Measurements from ENCODE around the gene ARID3A. TPM values are rescaled to one million over a fixed set of nuclear protein-coding genes. Genes with fewer than 3 reads are reported as not detected.

Gene ARID3A
- total and polyA plus RNA-seq, 2 of the 13 experiments (the other 11 are each of a cell fraction or from before 2014, with no cell fraction given), result 71.3 to 77.9 TPM

DNA sequence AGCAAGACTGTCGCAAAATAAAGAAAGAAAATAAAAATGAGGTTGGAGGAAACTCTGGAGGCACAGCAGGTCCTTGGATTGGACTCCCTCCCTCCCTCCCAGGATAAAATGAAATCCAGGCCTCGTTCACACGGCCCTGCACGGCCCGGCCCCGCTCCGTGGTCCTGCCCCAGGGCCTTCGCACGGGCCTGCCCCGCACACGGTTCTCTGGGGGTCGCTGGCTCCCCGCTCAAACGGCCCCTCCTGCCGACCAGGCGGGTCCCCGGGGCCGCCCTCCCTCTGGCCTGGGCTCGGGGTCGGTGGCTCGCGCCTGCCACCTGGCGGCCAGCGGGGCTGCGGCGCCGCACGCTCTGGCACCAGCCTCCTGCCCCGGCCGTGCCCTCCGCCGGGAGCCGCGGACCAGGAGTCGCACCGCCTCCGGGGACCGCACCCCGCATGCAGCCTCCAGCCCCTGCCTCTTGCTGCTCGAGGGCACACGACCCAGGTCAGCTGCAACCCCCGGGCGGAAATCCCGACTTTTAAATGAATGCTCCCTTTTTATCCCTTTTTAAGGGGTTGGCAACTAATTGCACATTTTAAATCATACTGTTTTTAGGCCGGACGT is 56.8 kb downstream of the ARID3A start (continued):
- TF ChIP-seq ZNF441 (CRISPR knock-in tag; IDR thresholded peaks at IDR 0.05; ENCODE audit: borderline replicate concordance) (no peak), FOSL1 (CRISPR knock-in tag; IDR thresholded peaks at IDR 0.05; ENCODE audit: borderline replicate concordance) (no peak), GFI1 (CRISPR knock-in tag; IDR thresholded peaks at IDR 0.05; ENCODE audit: borderline replicate concordance) (peak; percentile 29; the same call in 1 of the 2 replicates), SP2 (CRISPR knock-in tag; IDR thresholded peaks at IDR 0.05) (no peak), ZNF383 (CRISPR knock-in tag; IDR thresholded peaks at IDR 0.05; ENCODE audit: borderline replicate concordance) (no peak), GATAD1 (CRISPR knock-in tag; IDR thresholded peaks at IDR 0.05) (0 out of 2 replicates have a peak, but pooled peaks have one; percentile 17), NFIC (IDR thresholded peaks at IDR 0.05; ENCODE audit: low read length) (no peak), MED13 (CRISPR knock-in tag; IDR thresholded peaks at IDR 0.05) (no peak), ZFP41 (CRISPR knock-in tag; IDR thresholded peaks at IDR 0.05; ENCODE audit: borderline replicate concordance) (no peak), NR1H2 (CRISPR knock-in tag; IDR thresholded peaks at IDR 0.05; ENCODE audit: borderline replicate concordance, low read depth) (no peak), ELF3 (CRISPR knock-in tag; IDR thresholded peaks at IDR 0.05) (peak; percentile 60), ZNF496 (CRISPR knock-in tag; IDR thresholded peaks at IDR 0.05; ENCODE audit: insufficient replicate concordance) (no peak), MAFF (IDR thresholded peaks at IDR 0.05; ENCODE audit: low read depth, low read length) (no peak), SRSF1 (optimal IDR thresholded peaks at IDR 0.05; ENCODE audit: low read depth, low read length) (peak; percentile 1), ZNF501 (CRISPR knock-in tag; IDR thresholded peaks at IDR 0.05) (no peak), ZNF747 (CRISPR knock-in tag; IDR thresholded peaks at IDR 0.05; ENCODE audit: borderline replicate concordance) (no peak)
- TF ChIP-seq, protein P1, sequence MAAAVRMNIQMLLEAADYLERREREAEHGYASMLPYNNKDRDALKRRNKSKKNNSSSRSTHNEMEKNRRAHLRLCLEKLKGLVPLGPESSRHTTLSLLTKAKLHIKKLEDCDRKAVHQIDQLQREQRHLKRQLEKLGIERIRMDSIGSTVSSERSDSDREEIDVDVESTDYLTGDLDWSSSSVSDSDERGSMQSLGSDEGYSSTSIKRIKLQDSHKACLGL (CRISPR knock-in tag; IDR thresholded peaks at IDR 0.05), result peak; percentile 49; the same call in 1 of the 2 replicates
- TF ChIP-seq, protein P2, sequence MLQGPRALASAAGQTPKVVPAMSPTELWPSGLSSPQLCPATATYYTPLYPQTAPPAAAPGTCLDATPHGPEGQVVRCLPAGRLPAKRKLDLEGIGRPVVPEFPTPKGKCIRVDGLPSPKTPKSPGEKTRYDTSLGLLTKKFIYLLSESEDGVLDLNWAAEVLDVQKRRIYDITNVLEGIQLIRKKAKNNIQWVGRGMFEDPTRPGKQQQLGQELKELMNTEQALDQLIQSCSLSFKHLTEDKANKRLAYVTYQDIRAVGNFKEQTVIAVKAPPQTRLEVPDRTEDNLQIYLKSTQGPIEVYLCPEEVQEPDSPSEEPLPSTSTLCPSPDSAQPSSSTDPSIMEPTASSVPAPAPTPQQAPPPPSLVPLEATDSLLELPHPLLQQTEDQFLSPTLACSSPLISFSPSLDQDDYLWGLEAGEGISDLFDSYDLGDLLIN (CRISPR knock-in tag; IDR thresholded peaks at IDR 0.05; ENCODE audit: borderline replicate concordance), result no peak
- TF ChIP-seq, protein P3, sequence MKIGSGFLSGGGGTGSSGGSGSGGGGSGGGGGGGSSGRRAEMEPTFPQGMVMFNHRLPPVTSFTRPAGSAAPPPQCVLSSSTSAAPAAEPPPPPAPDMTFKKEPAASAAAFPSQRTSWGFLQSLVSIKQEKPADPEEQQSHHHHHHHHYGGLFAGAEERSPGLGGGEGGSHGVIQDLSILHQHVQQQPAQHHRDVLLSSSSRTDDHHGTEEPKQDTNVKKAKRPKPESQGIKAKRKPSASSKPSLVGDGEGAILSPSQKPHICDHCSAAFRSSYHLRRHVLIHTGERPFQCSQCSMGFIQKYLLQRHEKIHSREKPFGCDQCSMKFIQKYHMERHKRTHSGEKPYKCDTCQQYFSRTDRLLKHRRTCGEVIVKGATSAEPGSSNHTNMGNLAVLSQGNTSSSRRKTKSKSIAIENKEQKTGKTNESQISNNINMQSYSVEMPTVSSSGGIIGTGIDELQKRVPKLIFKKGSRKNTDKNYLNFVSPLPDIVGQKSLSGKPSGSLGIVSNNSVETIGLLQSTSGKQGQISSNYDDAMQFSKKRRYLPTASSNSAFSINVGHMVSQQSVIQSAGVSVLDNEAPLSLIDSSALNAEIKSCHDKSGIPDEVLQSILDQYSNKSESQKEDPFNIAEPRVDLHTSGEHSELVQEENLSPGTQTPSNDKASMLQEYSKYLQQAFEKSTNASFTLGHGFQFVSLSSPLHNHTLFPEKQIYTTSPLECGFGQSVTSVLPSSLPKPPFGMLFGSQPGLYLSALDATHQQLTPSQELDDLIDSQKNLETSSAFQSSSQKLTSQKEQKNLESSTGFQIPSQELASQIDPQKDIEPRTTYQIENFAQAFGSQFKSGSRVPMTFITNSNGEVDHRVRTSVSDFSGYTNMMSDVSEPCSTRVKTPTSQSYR (CRISPR knock-in tag; IDR thresholded peaks at IDR 0.05; ENCODE audit: borderline replicate concordance), result no peak
- TF ChIP-seq, protein P4, sequence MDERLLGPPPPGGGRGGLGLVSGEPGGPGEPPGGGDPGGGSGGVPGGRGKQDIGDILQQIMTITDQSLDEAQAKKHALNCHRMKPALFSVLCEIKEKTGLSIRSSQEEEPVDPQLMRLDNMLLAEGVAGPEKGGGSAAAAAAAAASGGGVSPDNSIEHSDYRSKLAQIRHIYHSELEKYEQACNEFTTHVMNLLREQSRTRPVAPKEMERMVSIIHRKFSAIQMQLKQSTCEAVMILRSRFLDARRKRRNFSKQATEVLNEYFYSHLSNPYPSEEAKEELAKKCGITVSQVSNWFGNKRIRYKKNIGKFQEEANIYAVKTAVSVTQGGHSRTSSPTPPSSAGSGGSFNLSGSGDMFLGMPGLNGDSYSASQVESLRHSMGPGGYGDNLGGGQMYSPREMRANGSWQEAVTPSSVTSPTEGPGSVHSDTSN (CRISPR knock-in tag; IDR thresholded peaks at IDR 0.05), result no peak
- TF ChIP-seq, protein P5, sequence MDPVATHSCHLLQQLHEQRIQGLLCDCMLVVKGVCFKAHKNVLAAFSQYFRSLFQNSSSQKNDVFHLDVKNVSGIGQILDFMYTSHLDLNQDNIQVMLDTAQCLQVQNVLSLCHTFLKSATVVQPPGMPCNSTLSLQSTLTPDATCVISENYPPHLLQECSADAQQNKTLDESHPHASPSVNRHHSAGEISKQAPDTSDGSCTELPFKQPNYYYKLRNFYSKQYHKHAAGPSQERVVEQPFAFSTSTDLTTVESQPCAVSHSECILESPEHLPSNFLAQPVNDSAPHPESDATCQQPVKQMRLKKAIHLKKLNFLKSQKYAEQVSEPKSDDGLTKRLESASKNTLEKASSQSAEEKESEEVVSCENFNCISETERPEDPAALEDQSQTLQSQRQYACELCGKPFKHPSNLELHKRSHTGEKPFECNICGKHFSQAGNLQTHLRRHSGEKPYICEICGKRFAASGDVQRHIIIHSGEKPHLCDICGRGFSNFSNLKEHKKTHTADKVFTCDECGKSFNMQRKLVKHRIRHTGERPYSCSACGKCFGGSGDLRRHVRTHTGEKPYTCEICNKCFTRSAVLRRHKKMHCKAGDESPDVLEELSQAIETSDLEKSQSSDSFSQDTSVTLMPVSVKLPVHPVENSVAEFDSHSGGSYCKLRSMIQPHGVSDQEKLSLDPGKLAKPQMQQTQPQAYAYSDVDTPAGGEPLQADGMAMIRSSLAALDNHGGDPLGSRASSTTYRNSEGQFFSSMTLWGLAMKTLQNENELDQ (CRISPR knock-in tag; IDR thresholded peaks at IDR 0.05; ENCODE audit: borderline replicate concordance), result no peak

Data from HepG2 (cell line).